SIG-M5 treated with dmso at 0.1 percent for 504 hours (cell line): ENCODE results near the gene CENPC.
"Not testable (repeated sequence)": the region's sequence is repeated elsewhere in the genome, so short reads cannot be mapped to it uniquely, and the experiment has no call there.

ENCODE experiments used
- DNase-seq: peaks from one replicate; lab custom pipeline; 2025; ENCODE audit not compliant: unreplicated experiment; lab: John Stamatoyannopoulos, UW

The CENPC gene

GRCh38 chr4:67480810-67481209 lies 64.5 kb downstream of the CENPC start:
- DNase-seq, result no peak

- no peak for DNase-seq
Measured at GRCh38 chr4:67475155-67475554, 70.1 kb downstream of the CENPC start.

GRCh38 chr4:67470871-67471270 lies 74.4 kb downstream of the CENPC start:
- no peak for DNase-seq

GRCh38 chr4:67468830-67469229 lies 76.5 kb downstream of the CENPC start:
- DNase-seq, result no peak

GRCh38 chr4:67466751-67467150 lies 78.6 kb downstream of the CENPC start:
- DNase-seq, result no peak

- no peak for DNase-seq
Measured at GRCh38 chr4:67465763-67466052, 79.6 kb downstream of the CENPC start.

GRCh38 chr4:67465032-67465762 lies 80.1 kb downstream of the CENPC start:
- DNase-seq, result no peak

- no peak for DNase-seq
Measured at GRCh38 chr4:67460574-67460973, 84.7 kb downstream of the CENPC start.

- no peak for DNase-seq
Measured at GRCh38 chr4:67459164-67459563, 86.1 kb downstream of the CENPC start.

- no peak for DNase-seq
Measured at GRCh38 chr4:67456577-67457196, 88.6 kb downstream of the CENPC start.

- DNase-seq, result not testable (repeated sequence)
Measured at GRCh38 chr4:67452846-67453205, 92.5 kb downstream of the CENPC start.

- no peak for DNase-seq
Measured at GRCh38 chr4:67452100-67452845, 93.0 kb downstream of the CENPC start.

- no peak for DNase-seq
Measured at GRCh38 chr4:67451464-67451863, 93.8 kb downstream of the CENPC start.

GRCh38 chr4:67448621-67449020 lies 96.7 kb downstream of the CENPC start:
- no peak for DNase-seq

- DNase-seq, result no peak
Measured at GRCh38 chr4:67447873-67448272, 97.4 kb downstream of the CENPC start.

GRCh38 chr4:67446811-67447210 lies 98.5 kb downstream of the CENPC start:
- DNase-seq, result no peak

GRCh38 chr4:67445881-67446280 lies 99.4 kb downstream of the CENPC start:
- not testable (repeated sequence) for DNase-seq

- no peak for DNase-seq
Measured at GRCh38 chr4:67438975-67439374, 106.3 kb downstream of the CENPC start.

GRCh38 chr4:67437974-67438713 lies 107.2 kb downstream of the CENPC start:
- peak; percentile 31 for DNase-seq

- no peak for DNase-seq
Measured at GRCh38 chr4:67436742-67437141, 108.6 kb downstream of the CENPC start.

- DNase-seq, result no peak
Measured at GRCh38 chr4:67430989-67431388, 114.3 kb downstream of the CENPC start.

GRCh38 chr4:67428819-67429218 lies 116.5 kb downstream of the CENPC start:
- no peak for DNase-seq
